ENCODE data around the gene LYPD6B.

Gene LYPD6B

DNA sequence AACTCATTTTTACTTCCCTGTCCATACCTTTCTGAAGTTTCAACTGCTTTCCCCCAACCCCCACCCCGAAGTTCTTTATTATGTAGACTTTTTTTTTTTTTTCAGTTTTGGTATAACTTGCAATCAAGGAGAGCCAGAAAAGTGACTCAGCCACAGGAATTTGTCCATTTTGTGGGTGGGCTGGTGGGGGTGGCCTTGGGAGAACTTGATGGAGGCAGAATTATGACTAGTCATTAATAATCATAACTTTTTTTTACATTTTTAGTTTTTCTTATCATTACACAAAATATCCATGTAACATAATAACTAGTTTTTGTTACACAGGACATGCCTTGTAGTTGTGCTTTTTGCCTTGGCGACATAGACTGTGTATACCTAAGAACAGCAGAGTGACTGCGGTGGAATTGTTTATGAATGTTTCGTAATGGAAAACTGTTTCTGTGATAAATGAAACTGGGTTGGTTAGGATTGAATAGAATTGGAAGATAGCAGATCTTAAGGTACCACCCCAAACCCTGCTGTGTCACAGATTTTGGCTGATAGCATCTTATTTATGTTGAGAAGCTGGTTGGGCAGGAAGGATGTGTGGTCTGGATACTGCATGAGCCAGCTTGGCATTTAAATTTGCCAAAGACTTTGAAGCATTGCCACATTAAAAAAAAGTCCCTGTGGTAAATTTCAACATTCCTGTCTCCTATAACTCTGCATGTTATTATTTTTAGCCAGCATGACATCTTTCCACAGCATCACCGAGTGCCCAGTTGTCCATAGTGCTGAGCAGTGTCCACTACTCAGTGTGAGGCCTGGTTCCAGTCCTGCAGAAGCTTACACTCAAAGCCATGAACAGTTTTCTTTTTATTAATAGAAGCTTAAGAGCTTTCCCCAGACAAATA lies 30.7 kb downstream of the LYPD6B start:
- TF ChIP-seq, protein P1, sequence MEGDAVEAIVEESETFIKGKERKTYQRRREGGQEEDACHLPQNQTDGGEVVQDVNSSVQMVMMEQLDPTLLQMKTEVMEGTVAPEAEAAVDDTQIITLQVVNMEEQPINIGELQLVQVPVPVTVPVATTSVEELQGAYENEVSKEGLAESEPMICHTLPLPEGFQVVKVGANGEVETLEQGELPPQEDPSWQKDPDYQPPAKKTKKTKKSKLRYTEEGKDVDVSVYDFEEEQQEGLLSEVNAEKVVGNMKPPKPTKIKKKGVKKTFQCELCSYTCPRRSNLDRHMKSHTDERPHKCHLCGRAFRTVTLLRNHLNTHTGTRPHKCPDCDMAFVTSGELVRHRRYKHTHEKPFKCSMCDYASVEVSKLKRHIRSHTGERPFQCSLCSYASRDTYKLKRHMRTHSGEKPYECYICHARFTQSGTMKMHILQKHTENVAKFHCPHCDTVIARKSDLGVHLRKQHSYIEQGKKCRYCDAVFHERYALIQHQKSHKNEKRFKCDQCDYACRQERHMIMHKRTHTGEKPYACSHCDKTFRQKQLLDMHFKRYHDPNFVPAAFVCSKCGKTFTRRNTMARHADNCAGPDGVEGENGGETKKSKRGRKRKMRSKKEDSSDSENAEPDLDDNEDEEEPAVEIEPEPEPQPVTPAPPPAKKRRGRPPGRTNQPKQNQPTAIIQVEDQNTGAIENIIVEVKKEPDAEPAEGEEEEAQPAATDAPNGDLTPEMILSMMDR (conservative IDR thresholded peaks at IDR 0.05; ENCODE audit: low read depth, low read length) = no peak
- Histone ChIP-seq H2AFZ (ENCODE audit: low read depth) (no peak overlapping the region), H3K36me3 (ENCODE audit: insufficient read depth) (no peaks in the 10 kb centered on the region), H3K27ac (no peak overlapping the region), H3K9ac (no peak overlapping the region), H3K4me1 (ENCODE audit: low read depth, poor library complexity, severe bottlenecking) (no peaks in the 10 kb centered on the region), H3K4me3 (IDR thresholded peaks at IDR 0.05; ENCODE audit: insufficient read depth, low read depth, low read length) (no peak overlapping the region), H3K79me2 (ENCODE audit: insufficient read depth, low read depth) (no peaks in the 10 kb centered on the region), H3K27me3 (ENCODE audit: insufficient read depth, low read depth) (no peaks in the 10 kb centered on the region), H3K4me2 (no peak overlapping the region), H4K20me1 (ENCODE audit: insufficient read depth) (no peaks in the 10 kb centered on the region)

DNA sequence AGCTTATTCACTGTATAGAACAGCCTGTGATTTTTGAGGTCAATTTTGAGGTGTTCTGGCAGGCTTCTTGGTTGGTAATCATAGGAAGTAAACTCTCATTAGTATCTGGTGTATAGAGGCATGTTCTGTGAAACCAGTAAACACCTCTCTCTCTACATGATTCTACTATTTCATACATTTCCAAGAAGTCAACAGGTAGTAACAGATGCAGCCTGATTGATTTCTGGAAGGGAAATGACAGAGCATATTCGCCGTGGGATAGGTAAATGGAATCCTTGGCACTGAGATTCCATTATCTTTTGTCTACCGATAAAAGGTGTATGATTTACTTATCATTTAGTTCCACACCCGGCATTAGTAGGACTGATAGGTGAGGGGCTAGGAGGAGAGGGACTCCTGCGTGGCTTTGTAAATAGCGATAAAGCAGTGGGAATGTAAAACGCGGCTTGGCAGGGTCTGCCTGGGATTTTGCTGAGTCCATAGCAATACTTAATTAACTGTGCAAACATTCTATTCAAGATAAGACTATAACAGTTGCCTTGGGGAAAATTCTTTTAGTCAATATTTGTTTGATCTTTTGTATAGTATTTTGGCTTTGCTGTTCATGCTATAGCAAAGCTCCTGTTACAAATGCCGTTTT lies 32.3 kb downstream of the LYPD6B start:
- Histone ChIP-seq H3K9ac (no peak overlapping the region), H2AFZ (ENCODE audit: low read depth) (no peak overlapping the region), H3K79me2 (ENCODE audit: insufficient read depth, low read depth) (no peaks in the 10 kb centered on the region), H4K20me1 (ENCODE audit: insufficient read depth) (no peaks in the 10 kb centered on the region), H3K4me1 (ENCODE audit: low read depth, poor library complexity, severe bottlenecking) (no peaks in the 10 kb centered on the region), H3K36me3 (ENCODE audit: insufficient read depth) (no peaks in the 10 kb centered on the region), H3K4me2 (no peak overlapping the region), H3K27me3 (ENCODE audit: insufficient read depth, low read depth) (no peaks in the 10 kb centered on the region), H3K4me3 (IDR thresholded peaks at IDR 0.05; ENCODE audit: insufficient read depth, low read depth, low read length) (no peak overlapping the region), H3K27ac (no peak overlapping the region)
- TF ChIP-seq, protein P1 (conservative IDR thresholded peaks at IDR 0.05; ENCODE audit: low read depth, low read length) = no peak

DNA sequence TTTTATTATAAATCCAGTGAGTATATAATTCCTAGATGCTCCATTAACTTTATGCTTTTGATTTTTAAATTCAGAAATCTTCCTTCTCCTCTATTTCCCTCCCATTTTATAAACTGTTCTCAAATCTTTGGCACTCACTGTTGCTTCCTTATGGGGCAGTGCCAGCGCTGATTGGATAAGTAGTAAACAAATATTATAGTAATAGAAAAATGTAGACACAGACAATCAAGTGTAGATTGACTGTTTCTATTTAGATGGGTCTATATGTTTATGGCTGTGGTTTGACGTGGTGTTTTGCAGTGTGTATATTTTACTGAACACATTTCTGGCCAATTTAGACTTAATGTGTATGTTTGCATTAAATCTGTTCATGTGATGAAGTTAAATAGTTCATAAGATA lies 36.6 kb downstream of the LYPD6B start:
- Histone ChIP-seq H3K4me1 (ENCODE audit: low read depth, poor library complexity, severe bottlenecking) (no peaks in the 10 kb centered on the region), H4K20me1 (ENCODE audit: insufficient read depth) (no peaks in the 10 kb centered on the region), H2AFZ (ENCODE audit: low read depth) (no peak overlapping the region), H3K27ac (no peak overlapping the region), H3K4me3 (IDR thresholded peaks at IDR 0.05; ENCODE audit: insufficient read depth, low read depth, low read length) (no peak overlapping the region), H3K27me3 (ENCODE audit: insufficient read depth, low read depth) (no peaks in the 10 kb centered on the region), H3K79me2 (ENCODE audit: insufficient read depth, low read depth) (no peaks in the 10 kb centered on the region), H3K4me2 (no peak overlapping the region), H3K9ac (no peak overlapping the region), H3K36me3 (ENCODE audit: insufficient read depth) (no peaks in the 10 kb centered on the region)
- TF ChIP-seq, protein P1 (conservative IDR thresholded peaks at IDR 0.05; ENCODE audit: low read depth, low read length) = no peak

DNA sequence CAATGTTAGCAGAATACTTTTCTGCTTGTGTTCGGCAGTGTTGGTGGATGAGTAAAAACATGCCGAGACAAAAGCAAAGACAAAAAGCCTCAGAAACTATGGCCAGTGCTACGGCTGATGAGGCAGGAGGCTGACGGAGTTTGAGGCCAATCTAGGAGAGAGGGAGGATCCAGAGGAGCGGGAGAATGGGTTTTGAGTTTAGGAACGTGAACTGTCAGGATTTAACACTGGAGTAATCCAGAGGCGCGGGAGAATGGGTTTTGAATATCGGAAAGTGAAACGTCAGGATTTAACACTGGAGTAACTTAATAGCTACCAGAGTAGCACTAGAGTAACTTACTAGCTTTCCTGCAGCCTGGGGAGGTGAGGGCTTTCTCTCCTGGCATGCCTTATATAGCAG lies 37.4 kb downstream of the LYPD6B start:
- Histone ChIP-seq H3K4me1 (ENCODE audit: low read depth, poor library complexity, severe bottlenecking) (no peaks in the 10 kb centered on the region), H3K9ac (no peak overlapping the region), H3K79me2 (ENCODE audit: insufficient read depth, low read depth) (no peaks in the 10 kb centered on the region), H4K20me1 (ENCODE audit: insufficient read depth) (no peaks in the 10 kb centered on the region), H3K27me3 (ENCODE audit: insufficient read depth, low read depth) (no peaks in the 10 kb centered on the region), H3K4me3 (IDR thresholded peaks at IDR 0.05; ENCODE audit: insufficient read depth, low read depth, low read length) (no peak overlapping the region), H3K36me3 (ENCODE audit: insufficient read depth) (no peaks in the 10 kb centered on the region), H3K4me2 (no peak overlapping the region), H3K27ac (no peak overlapping the region), H2AFZ (ENCODE audit: low read depth) (no peak overlapping the region)
- TF ChIP-seq, protein P1 (conservative IDR thresholded peaks at IDR 0.05; ENCODE audit: low read depth, low read length) = no peak

All from KMS-11 (cell line).